ENCODE data around the gene MYBPH. TPM values are rescaled to one million over a fixed set of nuclear protein-coding genes. Genes with fewer than 3 reads are reported as not detected.
A peak's percentile ranks its signal among the peaks of the same experiment; 100 is the strongest.

The MYBPH gene
- total RNA-seq, 2 donors from 2014 or later = not detected

DNA sequence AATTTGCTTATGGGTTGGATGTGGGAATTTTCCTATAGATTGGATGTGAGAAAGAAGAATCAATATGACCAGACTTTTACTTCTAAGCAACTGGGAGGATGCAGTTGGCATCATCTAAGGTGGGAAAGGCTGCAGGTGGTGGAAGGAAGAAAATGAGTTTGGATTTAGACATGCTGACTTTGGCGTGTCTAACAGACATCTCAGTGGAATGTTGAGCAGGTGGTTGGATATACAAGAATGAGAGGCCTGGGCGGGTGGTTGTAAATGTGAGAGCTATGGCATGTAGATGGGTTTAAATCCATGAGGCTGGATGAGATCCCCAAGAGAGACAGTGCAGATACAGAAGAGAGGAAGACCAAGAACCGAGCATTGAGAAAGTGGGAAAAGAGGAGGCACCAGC is 37.6 kb downstream of the MYBPH start:
- DNase-seq = no peak
- H3K27me3 ChIP-seq (ENCODE audit: control insufficient read depth, insufficient read depth, low read length, poor library complexity, severe bottlenecking) = no peaks in the 10 kb centered on the region
- no peak overlapping the region for H3K4me3 ChIP-seq (ENCODE audit: low read length)
- peaks cover 28% of the 10 kb centered on the region for H3K36me3 ChIP-seq (ENCODE audit: control insufficient read depth, insufficient read depth, low read length)
- Mint-ChIP-seq H3K4me1 (peaks cover 21% of the 10 kb centered on the region), H3K36me3 (ENCODE audit: low read depth) (peaks cover 2% of the 10 kb centered on the region), H3K9me3 (peaks cover 2% of the 10 kb centered on the region), H3K27me3 (ENCODE audit: insufficient read depth) (no peaks in the 10 kb centered on the region), H3K4me3 (no peak overlapping the region), H3K27ac (no peak overlapping the region)
- peaks cover 6% of the 10 kb centered on the region for H3K9me3 ChIP-seq (ENCODE audit: control insufficient read depth, low read length)
- TF ChIP-seq, protein P1, sequence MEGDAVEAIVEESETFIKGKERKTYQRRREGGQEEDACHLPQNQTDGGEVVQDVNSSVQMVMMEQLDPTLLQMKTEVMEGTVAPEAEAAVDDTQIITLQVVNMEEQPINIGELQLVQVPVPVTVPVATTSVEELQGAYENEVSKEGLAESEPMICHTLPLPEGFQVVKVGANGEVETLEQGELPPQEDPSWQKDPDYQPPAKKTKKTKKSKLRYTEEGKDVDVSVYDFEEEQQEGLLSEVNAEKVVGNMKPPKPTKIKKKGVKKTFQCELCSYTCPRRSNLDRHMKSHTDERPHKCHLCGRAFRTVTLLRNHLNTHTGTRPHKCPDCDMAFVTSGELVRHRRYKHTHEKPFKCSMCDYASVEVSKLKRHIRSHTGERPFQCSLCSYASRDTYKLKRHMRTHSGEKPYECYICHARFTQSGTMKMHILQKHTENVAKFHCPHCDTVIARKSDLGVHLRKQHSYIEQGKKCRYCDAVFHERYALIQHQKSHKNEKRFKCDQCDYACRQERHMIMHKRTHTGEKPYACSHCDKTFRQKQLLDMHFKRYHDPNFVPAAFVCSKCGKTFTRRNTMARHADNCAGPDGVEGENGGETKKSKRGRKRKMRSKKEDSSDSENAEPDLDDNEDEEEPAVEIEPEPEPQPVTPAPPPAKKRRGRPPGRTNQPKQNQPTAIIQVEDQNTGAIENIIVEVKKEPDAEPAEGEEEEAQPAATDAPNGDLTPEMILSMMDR (conservative IDR thresholded peaks at IDR 0.05) = no peak
- 89% methylated on average over 3 of the region's 3 CpGs for WGBS, 2 experiments (ENCODE audit: insufficient coverage in 1 of 2, insufficient read length in 1 of 2)
- no peak overlapping the region for H3K9ac ChIP-seq (ENCODE audit: extremely low read depth, low read length, poor library complexity, severe bottlenecking)
- peaks cover 10% of the 10 kb centered on the region for H3K4me1 ChIP-seq (ENCODE audit: control insufficient read depth, insufficient read depth, low read length)
- no peak overlapping the region for H3K27ac ChIP-seq (ENCODE audit: low read depth, low read length)

DNA sequence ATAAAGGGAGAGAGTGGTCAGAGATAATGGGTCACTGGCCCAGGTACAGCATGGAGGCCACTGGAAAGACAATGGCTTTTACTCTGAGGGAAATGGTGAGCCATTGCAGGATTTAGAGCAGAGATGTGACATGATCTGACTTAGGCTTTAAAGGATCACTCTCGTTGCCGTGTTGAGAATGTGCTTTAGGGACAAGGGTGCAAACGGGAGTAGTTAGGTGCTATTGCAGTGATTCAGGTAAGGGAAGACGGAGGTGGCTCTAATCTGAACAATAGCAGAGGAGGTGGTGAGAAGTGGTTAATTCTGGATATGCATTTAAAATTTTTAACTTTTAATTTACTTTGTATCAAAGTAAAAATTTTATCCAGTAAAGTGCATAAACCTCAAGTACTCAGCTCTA is 38.3 kb downstream of the MYBPH start:
- H3K27ac Mint-ChIP-seq = no peak overlapping the region
- no peak for DNase-seq
- peaks cover 16% of the 10 kb centered on the region for H3K4me1 Mint-ChIP-seq
- H3K9ac ChIP-seq (ENCODE audit: extremely low read depth, low read length, poor library complexity, severe bottlenecking) = no peak overlapping the region
- peaks cover 21% of the 10 kb centered on the region for H3K36me3 ChIP-seq (ENCODE audit: control insufficient read depth, insufficient read depth, low read length)
- H3K27ac ChIP-seq (ENCODE audit: low read depth, low read length) = no peak overlapping the region
- no peak overlapping the region for H3K4me3 ChIP-seq (ENCODE audit: low read length)
- no peaks in the 10 kb centered on the region for H3K27me3 Mint-ChIP-seq (ENCODE audit: insufficient read depth)
- no peaks in the 10 kb centered on the region for H3K9me3 Mint-ChIP-seq
- peaks cover 10% of the 10 kb centered on the region for H3K4me1 ChIP-seq (ENCODE audit: control insufficient read depth, insufficient read depth, low read length)
- no peaks in the 10 kb centered on the region for H3K27me3 ChIP-seq (ENCODE audit: control insufficient read depth, insufficient read depth, low read length, poor library complexity, severe bottlenecking)
- no peaks in the 10 kb centered on the region for H3K9me3 ChIP-seq (ENCODE audit: control insufficient read depth, low read length)
- TF ChIP-seq, protein P1 (conservative IDR thresholded peaks at IDR 0.05) = no peak
- 94 to 96% methylated on average over 3 to 4 of the region's 4 CpGs for WGBS, 2 experiments (ENCODE audit: insufficient coverage in 1 of 2, insufficient read length in 1 of 2)
- H3K4me3 Mint-ChIP-seq = no peak overlapping the region
- no peaks in the 10 kb centered on the region for H3K36me3 Mint-ChIP-seq (ENCODE audit: low read depth)

DNA sequence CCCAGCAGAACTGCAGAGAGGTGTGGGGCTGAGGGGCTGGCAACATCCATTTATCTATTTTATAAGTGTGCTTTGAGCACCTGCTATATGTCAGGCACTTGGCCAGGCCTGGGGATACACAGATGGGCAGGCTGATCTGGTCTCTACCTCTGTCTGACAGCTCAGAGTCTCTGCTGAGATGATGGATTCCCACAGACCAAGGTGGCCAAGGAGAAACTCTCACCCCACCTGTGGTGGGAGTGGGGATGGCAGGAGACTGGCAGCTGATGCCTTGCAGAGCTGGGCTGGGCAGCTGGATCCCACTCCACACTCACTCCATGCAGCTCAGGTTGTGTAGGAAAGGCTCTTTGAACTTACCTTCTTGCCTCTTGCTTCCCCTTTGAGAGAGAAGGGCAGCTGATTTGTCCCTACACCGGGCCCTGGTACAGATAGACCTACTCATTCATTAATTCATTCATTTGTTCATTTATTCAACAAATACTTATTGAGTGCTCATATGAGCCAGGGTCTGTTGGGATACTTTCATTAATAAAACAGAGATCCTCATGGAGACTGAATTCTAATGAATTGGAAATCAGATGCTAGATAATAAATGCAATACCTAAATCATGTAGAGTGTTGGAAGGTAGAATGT is 39.1 kb downstream of the MYBPH start:
- no peak overlapping the region for H3K4me3 ChIP-seq (ENCODE audit: low read length)
- 100% methylated on average over 1 of the region's 1 CpG for WGBS, 2 experiments (ENCODE audit: insufficient coverage in 1 of 2, insufficient read length in 1 of 2)
- H3K4me3 Mint-ChIP-seq = no peak overlapping the region

More for the DNA sequence above, 39.1 kb downstream of the MYBPH start:
- DNase-seq = no peak
- no peaks in the 10 kb centered on the region for H3K9me3 ChIP-seq (ENCODE audit: control insufficient read depth, low read length)
- H3K36me3 ChIP-seq (ENCODE audit: control insufficient read depth, insufficient read depth, low read length) = peaks cover 14% of the 10 kb centered on the region
- no peak overlapping the region for H3K27ac Mint-ChIP-seq
- H3K9me3 Mint-ChIP-seq = no peaks in the 10 kb centered on the region
- no peaks in the 10 kb centered on the region for H3K36me3 Mint-ChIP-seq (ENCODE audit: low read depth)
- H3K27me3 Mint-ChIP-seq (ENCODE audit: insufficient read depth) = no peaks in the 10 kb centered on the region
- H3K4me1 Mint-ChIP-seq = peaks cover 9% of the 10 kb centered on the region
- no peak overlapping the region for H3K27ac ChIP-seq (ENCODE audit: low read depth, low read length)
- H3K4me1 ChIP-seq (ENCODE audit: control insufficient read depth, insufficient read depth, low read length) = peaks cover 10% of the 10 kb centered on the region
- TF ChIP-seq, protein P1 (conservative IDR thresholded peaks at IDR 0.05) = peak; percentile 49
- H3K27me3 ChIP-seq (ENCODE audit: control insufficient read depth, insufficient read depth, low read length, poor library complexity, severe bottlenecking) = no peaks in the 10 kb centered on the region
- no peak overlapping the region for H3K9ac ChIP-seq (ENCODE audit: extremely low read depth, low read length, poor library complexity, severe bottlenecking)

Measured in endodermal cell (in vitro differentiated cells).